ENCODE measurements around the gene PACSIN2.
A peak's percentile ranks its signal among the peaks of the same experiment; 100 is the strongest.

Gene PACSIN2

DNA sequence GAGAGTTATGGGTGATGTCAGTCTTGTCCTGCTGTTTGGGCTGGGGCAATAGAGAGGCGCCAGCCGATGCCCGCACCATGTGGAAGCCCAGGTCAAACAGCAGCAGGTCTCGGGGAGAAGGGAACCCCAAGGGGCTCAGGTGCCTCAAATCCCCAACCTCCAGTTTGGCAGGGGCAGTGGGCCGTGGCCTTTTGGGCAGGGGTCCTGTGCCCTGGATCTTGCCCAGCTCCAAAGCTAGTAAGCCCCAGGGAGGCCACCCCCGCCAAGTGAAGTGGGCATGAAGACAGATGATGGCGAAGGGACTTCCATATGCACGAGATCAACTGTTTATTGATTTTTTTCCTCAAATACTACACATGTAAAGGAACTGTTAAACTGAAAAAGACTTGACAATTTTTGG lies 145.5 kb downstream of the PACSIN2 start:
- no peak overlapping the region for H3K4me3 ChIP-seq (ENCODE audit: low read depth, low read length)
- DNase-seq (ENCODE audit: low read depth) = no peak
- TF ChIP-seq MYC (IDR thresholded peaks at IDR 0.05; ENCODE audit: low read depth, low read length) = no peak
- no peak for TF ChIP-seq POLR2A (IDR thresholded peaks at IDR 0.05; ENCODE audit: extremely low read depth, insufficient read length)
- TF ChIP-seq, protein P1, sequence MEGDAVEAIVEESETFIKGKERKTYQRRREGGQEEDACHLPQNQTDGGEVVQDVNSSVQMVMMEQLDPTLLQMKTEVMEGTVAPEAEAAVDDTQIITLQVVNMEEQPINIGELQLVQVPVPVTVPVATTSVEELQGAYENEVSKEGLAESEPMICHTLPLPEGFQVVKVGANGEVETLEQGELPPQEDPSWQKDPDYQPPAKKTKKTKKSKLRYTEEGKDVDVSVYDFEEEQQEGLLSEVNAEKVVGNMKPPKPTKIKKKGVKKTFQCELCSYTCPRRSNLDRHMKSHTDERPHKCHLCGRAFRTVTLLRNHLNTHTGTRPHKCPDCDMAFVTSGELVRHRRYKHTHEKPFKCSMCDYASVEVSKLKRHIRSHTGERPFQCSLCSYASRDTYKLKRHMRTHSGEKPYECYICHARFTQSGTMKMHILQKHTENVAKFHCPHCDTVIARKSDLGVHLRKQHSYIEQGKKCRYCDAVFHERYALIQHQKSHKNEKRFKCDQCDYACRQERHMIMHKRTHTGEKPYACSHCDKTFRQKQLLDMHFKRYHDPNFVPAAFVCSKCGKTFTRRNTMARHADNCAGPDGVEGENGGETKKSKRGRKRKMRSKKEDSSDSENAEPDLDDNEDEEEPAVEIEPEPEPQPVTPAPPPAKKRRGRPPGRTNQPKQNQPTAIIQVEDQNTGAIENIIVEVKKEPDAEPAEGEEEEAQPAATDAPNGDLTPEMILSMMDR (IDR thresholded peaks at IDR 0.05; ENCODE audit: low read depth, low read length) = no peak
- TF ChIP-seq, protein P2, sequence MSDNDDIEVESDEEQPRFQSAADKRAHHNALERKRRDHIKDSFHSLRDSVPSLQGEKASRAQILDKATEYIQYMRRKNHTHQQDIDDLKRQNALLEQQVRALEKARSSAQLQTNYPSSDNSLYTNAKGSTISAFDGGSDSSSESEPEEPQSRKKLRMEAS (IDR thresholded peaks at IDR 0.05; ENCODE audit: low read depth, low read length) = no peak

DNA sequence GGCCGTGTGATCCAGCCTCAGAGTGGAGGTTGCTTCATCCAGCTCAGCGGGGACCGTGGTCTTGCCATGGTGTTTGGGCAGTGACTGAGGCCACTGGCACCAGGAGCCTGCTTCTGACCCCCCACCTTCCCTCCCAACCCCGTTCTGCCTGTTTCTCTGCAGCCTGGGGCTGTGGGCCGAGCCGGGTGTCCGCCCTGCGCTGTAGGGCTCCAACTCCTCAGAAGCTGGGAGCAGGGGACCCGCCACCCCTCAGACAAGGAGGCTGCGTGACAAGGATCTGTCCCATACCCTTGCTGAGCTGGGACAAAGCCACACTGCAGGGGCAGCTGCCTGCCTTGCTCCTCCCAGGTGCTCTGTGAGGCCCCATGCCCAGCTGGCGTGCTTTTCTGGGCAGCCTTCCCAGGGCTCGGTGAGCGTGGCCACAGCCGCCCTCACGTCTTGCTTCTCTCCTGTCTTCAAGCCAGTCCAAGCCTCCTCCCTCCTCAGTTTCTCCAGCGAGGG lies 146.1 kb downstream of the PACSIN2 start:
- DNase-seq (ENCODE audit: low read depth) = no peak
- no peak overlapping the region for H3K4me3 ChIP-seq (ENCODE audit: low read depth, low read length)
- TF ChIP-seq, protein P1 (IDR thresholded peaks at IDR 0.05; ENCODE audit: low read depth, low read length) = no peak
- no peak for TF ChIP-seq MYC (IDR thresholded peaks at IDR 0.05; ENCODE audit: low read depth, low read length)
- TF ChIP-seq, protein P2 (IDR thresholded peaks at IDR 0.05; ENCODE audit: low read depth, low read length) = no peak
- no peak for TF ChIP-seq POLR2A (IDR thresholded peaks at IDR 0.05; ENCODE audit: extremely low read depth, insufficient read length)

DNA sequence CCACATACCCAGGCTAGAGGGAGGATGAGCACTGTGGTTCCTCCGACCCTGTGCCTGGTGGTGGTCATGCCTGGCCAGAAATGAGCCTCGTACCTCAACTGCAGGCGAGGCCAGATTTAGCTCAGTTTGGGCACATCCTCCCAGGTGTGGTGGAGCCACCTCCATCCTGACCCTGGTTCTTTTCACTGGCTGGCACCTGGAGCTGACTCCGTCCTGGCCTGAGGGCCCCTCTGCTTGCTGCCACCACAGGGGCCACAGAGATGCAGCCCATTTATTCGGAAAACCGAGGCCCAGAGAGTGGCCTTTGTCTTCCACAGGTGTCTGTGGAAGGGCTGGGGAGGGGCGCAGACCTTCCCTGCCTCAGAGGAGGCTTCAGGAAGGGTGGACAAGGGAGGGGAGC lies 148.8 kb downstream of the PACSIN2 start:
- no peak for TF ChIP-seq MYC (IDR thresholded peaks at IDR 0.05; ENCODE audit: low read depth, low read length)
- TF ChIP-seq, protein P2 (IDR thresholded peaks at IDR 0.05; ENCODE audit: low read depth, low read length) = no peak
- no peak for TF ChIP-seq POLR2A (IDR thresholded peaks at IDR 0.05; ENCODE audit: extremely low read depth, insufficient read length)
- TF ChIP-seq, protein P1 (IDR thresholded peaks at IDR 0.05; ENCODE audit: low read depth, low read length) = no peak
- no peak for DNase-seq (ENCODE audit: low read depth)
- no peak overlapping the region for H3K4me3 ChIP-seq (ENCODE audit: low read depth, low read length)

DNA sequence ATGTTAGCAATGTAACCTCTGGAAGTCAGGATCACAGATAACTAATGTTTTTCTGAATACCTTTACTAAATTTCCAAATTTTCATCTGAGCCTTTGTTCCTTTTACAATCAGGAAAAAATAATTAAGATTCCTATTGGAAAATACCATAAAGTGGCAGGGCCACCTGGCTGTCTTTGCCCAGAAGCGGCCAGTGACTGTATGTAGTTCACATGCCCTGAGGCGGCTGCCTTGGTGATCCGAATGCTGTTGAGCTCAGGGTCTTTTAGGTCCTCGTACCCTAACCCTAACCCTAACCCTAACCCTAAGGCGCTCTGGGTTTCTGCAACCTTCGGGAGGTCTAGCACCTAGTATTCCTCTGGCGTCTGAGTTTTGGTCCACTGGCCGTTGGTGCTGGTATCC lies 149.4 kb downstream of the PACSIN2 start:
- TF ChIP-seq, protein P2 (IDR thresholded peaks at IDR 0.05; ENCODE audit: low read depth, low read length) = no peak
- TF ChIP-seq POLR2A (IDR thresholded peaks at IDR 0.05; ENCODE audit: extremely low read depth, insufficient read length) (no peak), MYC (IDR thresholded peaks at IDR 0.05; ENCODE audit: low read depth, low read length) (no peak)
- TF ChIP-seq, protein P1 (IDR thresholded peaks at IDR 0.05; ENCODE audit: low read depth, low read length) = no peak
- H3K4me3 ChIP-seq (ENCODE audit: low read depth, low read length) = no peak overlapping the region
- no peak for DNase-seq (ENCODE audit: low read depth)

DNA sequence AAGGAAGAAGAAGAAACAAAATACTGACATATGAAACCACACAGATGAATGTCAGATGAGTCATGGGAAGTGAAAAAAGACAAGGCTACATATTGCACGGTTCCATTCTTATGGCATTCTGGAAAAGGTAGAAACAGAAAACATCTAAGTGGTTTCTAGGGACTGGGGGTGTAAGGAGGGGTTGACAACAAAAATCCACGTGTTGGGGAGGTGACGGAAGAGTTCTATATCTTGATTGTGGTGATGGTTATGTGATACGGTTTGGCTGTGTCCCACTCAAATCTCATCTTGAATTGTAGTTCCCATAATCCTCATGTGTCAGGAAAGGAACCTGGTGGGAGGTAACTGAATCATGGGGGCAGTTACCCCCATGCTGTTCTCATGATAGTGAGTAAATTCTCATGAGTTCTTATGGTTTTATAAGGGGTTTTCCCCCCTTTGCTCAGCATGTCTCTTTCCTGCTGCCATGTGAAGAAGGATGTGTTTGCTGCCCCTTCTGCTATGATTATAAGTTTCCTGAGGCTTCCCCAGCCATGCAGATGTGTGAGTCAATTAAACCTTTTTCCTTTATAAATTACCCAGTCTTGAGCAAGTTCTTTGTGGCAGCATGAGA lies 151.5 kb downstream of the PACSIN2 start:
- no peak overlapping the region for H3K4me3 ChIP-seq (ENCODE audit: low read depth, low read length)
- peak; percentile 62 for DNase-seq (ENCODE audit: low read depth)
- TF ChIP-seq, protein P2 (IDR thresholded peaks at IDR 0.05; ENCODE audit: low read depth, low read length) = no peak
- TF ChIP-seq POLR2A (IDR thresholded peaks at IDR 0.05; ENCODE audit: extremely low read depth, insufficient read length) (no peak), MYC (IDR thresholded peaks at IDR 0.05; ENCODE audit: low read depth, low read length) (no peak)
- TF ChIP-seq, protein P1 (IDR thresholded peaks at IDR 0.05; ENCODE audit: low read depth, low read length) = no peak
